Measurements from ENCODE around the gene UBE2D3.

Gene UBE2D3

DNA sequence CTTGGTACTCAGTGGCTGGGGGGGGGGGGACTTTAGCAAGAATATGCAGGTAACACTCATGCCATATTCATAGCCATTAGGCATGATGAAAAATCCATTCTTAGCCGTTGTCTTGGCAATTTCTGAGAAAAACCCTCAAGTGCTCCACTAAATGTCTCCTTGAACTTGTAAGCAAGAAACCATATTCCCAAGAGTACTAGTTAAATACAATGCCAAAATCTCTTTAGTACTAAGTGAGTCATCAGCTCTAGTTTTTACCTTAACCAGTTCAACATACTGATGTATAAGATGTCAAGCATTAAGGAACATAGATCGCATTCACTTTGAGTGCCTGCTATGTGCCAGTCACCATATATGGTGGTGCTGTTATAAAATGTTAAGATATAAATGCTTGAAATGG is 27.5 kb downstream of the UBE2D3 start:
- H3K4me3 ChIP-seq: no peak overlapping the region
- no peaks in the 10 kb centered on the region for H3K9me3 ChIP-seq
- H3K4me1 ChIP-seq: no peaks in the 10 kb centered on the region; the same call in 1 of the 2 replicates
- H3K27me3 ChIP-seq (ENCODE audit: low read depth): no peaks in the 10 kb centered on the region
- in situ Hi-C loops (cut with MboI; ENCODE audit: low sequenced_read_pairs): no loop called here
- H3K36me3 ChIP-seq (replicated peaks): peaks cover 78% of the 10 kb centered on the region
- DNase-seq (ENCODE audit: low spot score in 2 of 2): no peak

DNA sequence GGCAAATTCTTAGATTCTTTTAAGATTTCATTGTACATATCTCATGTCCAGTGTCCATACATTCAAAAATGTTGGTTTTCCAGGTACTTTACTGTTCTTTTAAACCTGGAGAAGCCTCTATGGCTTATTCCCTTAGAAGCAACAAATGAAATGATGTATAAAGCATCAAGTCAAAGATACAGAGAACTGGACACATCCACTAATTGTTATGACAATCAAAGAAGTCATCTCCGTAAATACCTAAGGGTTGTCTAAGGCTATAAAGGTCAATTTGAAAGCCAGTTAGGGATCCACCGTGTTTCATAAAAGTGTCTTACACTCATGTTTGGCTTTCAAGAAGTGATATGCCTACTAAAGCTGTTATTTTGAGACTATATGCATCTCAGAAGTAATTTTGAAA is 32.4 kb downstream of the UBE2D3 start:
- H3K27me3 ChIP-seq (ENCODE audit: low read depth): no peaks in the 10 kb centered on the region
- H3K4me3 ChIP-seq: no peak overlapping the region
- peaks cover 4% of the 10 kb centered on the region for H3K4me1 ChIP-seq
- H3K36me3 ChIP-seq (replicated peaks): peaks cover 54% of the 10 kb centered on the region
- in situ Hi-C loops (cut with MboI; ENCODE audit: low sequenced_read_pairs): no loop called here
- no peaks in the 10 kb centered on the region for H3K9me3 ChIP-seq
- no peak for DNase-seq (ENCODE audit: low spot score in 2 of 2)

DNA sequence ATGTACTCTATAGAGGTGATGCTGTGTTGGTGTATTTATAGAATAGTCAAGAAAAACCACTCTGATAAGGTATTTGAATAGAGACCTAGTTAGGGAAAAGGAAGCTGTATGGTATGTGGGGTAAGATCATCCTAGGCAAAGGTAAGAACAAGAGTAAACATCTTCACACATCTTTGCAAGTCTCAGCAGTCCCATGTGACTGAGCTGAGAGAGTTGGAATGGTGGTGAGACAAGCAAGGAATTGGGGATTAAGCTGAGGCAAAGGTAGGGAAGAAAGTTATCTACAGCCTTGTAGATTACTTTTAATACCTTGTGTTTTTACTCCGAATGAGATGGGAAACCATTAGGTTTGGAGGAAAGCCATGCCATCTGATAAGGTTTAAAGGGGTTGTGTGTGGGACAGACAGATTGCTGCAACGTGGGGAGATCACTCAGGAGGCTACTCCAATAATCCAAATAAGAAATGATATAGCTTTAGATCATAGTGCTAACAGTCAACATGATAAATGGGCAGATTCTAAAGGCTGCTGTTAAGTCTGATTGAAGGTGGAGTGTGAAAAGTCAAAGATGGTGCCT is 34.9 kb downstream of the UBE2D3 start:
- Histone ChIP-seq H3K36me3 (replicated peaks) (peaks cover 31% of the 10 kb centered on the region), H3K9me3 (no peaks in the 10 kb centered on the region), H3K27me3 (ENCODE audit: low read depth) (no peaks in the 10 kb centered on the region), H3K4me1 (peaks cover 4% of the 10 kb centered on the region), H3K4me3 (no peak overlapping the region)
- DNase-seq (ENCODE audit: low spot score in 2 of 2): no peak
- in situ Hi-C loops (cut with MboI; ENCODE audit: low sequenced_read_pairs): no loop called here

GRCh38 chr4:102791318-102791835 is 36.0 kb downstream of the UBE2D3 start:
- in situ Hi-C loops (cut with MboI; ENCODE audit: low sequenced_read_pairs): no loop called here

DNA sequence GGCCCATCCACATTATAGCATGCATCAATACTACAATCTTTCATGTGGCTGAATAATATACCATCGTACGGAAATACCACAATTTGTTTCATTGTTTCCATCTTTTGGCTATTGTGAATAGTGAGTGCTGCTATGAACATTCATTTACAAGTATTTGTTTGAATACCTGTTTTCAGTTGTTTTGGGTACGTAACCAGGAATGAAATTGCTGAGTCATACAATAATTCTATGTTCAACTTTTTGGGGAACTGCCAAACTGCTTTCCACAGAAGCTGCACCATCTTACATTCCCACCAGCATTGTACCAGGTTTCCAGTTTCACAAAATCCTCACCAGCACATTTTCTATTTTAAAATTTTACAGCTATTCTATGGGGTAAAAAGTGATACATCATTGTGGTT is 38.0 kb downstream of the UBE2D3 start:
- no peak for DNase-seq (ENCODE audit: low spot score in 2 of 2)
- Histone ChIP-seq H3K4me3 (no peak overlapping the region), H3K27me3 (ENCODE audit: low read depth) (no peaks in the 10 kb centered on the region), H3K4me1 (peaks cover 4% of the 10 kb centered on the region), H3K9me3 (no peaks in the 10 kb centered on the region), H3K36me3 (replicated peaks) (peaks cover 9% of the 10 kb centered on the region)
- in situ Hi-C loops (cut with MboI; ENCODE audit: low sequenced_read_pairs): no loop called here

More at GRCh38 chr4:102791318-102791835, 36.0 kb downstream of the UBE2D3 start:
- Histone ChIP-seq H3K4me1 (peaks cover 4% of the 10 kb centered on the region), H3K9me3 (no peaks in the 10 kb centered on the region), H3K4me3 (no peak overlapping the region), H3K36me3 (replicated peaks) (peaks cover 26% of the 10 kb centered on the region), H3K27me3 (ENCODE audit: low read depth) (no peaks in the 10 kb centered on the region)
- DNase-seq (ENCODE audit: low spot score in 2 of 2): no peak

GRCh38 chr4:102787944-102788343 is 39.4 kb downstream of the UBE2D3 start:
- Histone ChIP-seq H3K4me3 (no peak overlapping the region), H3K36me3 (replicated peaks) (peaks cover 5% of the 10 kb centered on the region), H3K4me1 (peaks cover 4% of the 10 kb centered on the region), H3K27me3 (ENCODE audit: low read depth) (no peaks in the 10 kb centered on the region), H3K9me3 (no peaks in the 10 kb centered on the region)
- in situ Hi-C loops (cut with MboI; ENCODE audit: low sequenced_read_pairs): no loop called here
- DNase-seq (ENCODE audit: low spot score in 2 of 2): no peak

GRCh38 chr4:102787096-102787881 is 40.1 kb downstream of the UBE2D3 start:
- no peaks in the 10 kb centered on the region for H3K27me3 ChIP-seq (ENCODE audit: low read depth)
- peaks cover 5% of the 10 kb centered on the region; the same call in 1 of the 2 replicates for H3K36me3 ChIP-seq (replicated peaks)
- peaks cover 4% of the 10 kb centered on the region for H3K4me1 ChIP-seq
- in situ Hi-C loops (cut with MboI; ENCODE audit: low sequenced_read_pairs): no loop called here
- H3K9me3 ChIP-seq: no peaks in the 10 kb centered on the region
- H3K4me3 ChIP-seq: no peak overlapping the region
- no peak for DNase-seq (ENCODE audit: low spot score in 2 of 2)

GRCh38 chr4:102786279-102786678 is 41.1 kb downstream of the UBE2D3 start:
- DNase-seq (ENCODE audit: low spot score in 2 of 2): no peak
- in situ Hi-C loops (cut with MboI; ENCODE audit: low sequenced_read_pairs): no loop called here
- peaks cover 4% of the 10 kb centered on the region for H3K4me1 ChIP-seq

DNA sequence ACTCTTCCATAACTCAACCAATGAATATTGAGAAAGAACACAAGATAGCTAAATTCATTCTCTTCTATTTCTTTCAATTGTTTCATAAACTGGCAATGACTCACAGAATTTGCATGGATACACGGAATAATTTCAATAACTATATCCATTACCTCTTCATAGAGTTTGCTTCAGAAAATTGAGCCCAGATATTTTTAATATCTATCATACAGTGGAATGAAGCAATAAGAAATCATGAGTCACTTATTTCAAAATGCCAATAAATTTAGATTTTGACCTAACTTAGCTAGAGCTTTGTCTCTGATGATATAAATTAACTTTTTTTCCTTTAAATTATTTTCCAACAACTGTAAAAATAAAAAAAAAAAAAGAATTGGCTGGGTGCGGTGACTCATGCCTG is 44.3 kb downstream of the UBE2D3 start:
- H3K27me3 ChIP-seq (ENCODE audit: low read depth): 0 out of 2 replicates have a peak, but pooled peaks cover 3% of the 10 kb centered on the region
- in situ Hi-C loops (cut with MboI; ENCODE audit: low sequenced_read_pairs): no loop called here
- H3K4me3 ChIP-seq: no peak overlapping the region
- H3K36me3 ChIP-seq (replicated peaks): no peaks in the 10 kb centered on the region
- no peak for DNase-seq (ENCODE audit: low spot score in 2 of 2)
- no peaks in the 10 kb centered on the region for H3K4me1 ChIP-seq
- no peaks in the 10 kb centered on the region for H3K9me3 ChIP-seq

More at GRCh38 chr4:102786279-102786678, 41.1 kb downstream of the UBE2D3 start:
- H3K4me3 ChIP-seq: no peak overlapping the region
- H3K27me3 ChIP-seq (ENCODE audit: low read depth): no peaks in the 10 kb centered on the region
- H3K36me3 ChIP-seq (replicated peaks): no peaks in the 10 kb centered on the region
- H3K9me3 ChIP-seq: no peaks in the 10 kb centered on the region

- Histone ChIP-seq H3K4me3 (no peak overlapping the region), H3K36me3 (replicated peaks) (no peaks in the 10 kb centered on the region), H3K9me3 (no peaks in the 10 kb centered on the region), H3K27me3 (ENCODE audit: low read depth) (peaks cover 6% of the 10 kb centered on the region), H3K4me1 (no peaks in the 10 kb centered on the region)
- DNase-seq (ENCODE audit: low spot score in 2 of 2): no peak
- in situ Hi-C loops (cut with MboI; ENCODE audit: low sequenced_read_pairs): no loop called here
Measured at GRCh38 chr4:102781570-102781969, 45.8 kb downstream of the UBE2D3 start.

DNA sequence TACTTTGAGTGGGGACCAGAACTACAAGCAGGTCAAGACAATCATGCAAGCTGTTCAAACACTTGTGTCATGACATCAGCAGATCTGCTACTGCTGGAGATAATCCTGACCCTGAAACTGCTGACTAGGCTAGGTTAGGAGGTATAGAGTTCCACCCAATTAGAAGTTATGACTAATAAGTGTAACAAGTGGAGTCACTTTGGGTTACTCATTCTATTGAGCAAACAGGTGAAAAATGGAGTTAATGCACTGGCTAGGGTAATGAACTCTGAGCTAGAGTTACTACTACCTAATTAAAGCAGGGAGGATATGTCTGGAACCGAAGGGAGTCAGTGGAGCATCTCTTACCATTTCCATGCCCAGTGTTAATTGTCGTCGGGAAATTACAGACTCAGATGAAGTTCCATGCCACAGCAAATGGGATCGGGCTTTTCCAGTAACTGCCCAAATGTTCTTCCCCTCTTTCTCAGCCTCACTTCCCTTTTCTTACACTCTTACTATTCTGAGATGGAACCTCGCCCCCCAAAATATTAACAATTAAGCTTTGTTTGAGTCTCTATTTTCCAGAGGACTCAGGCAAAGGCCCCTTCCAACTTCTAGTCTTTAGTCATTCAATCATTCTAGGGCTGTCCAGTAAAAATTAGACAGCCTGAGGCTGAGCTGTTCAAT is 46.7 kb downstream of the UBE2D3 start:
- no peaks in the 10 kb centered on the region for H3K9me3 ChIP-seq
- H3K4me3 ChIP-seq: no peak overlapping the region
- H3K27me3 ChIP-seq (ENCODE audit: low read depth): peaks cover 6% of the 10 kb centered on the region
- no peaks in the 10 kb centered on the region for H3K4me1 ChIP-seq
- no peaks in the 10 kb centered on the region for H3K36me3 ChIP-seq (replicated peaks)
- no peak for DNase-seq (ENCODE audit: low spot score in 2 of 2)
- in situ Hi-C loops (cut with MboI; ENCODE audit: low sequenced_read_pairs): no loop called here

- Histone ChIP-seq H3K4me3 (no peak overlapping the region), H3K9me3 (no peaks in the 10 kb centered on the region), H3K4me1 (no peaks in the 10 kb centered on the region), H3K36me3 (replicated peaks) (no peaks in the 10 kb centered on the region), H3K27me3 (ENCODE audit: low read depth) (peaks cover 6% of the 10 kb centered on the region)
- in situ Hi-C loops (cut with MboI; ENCODE audit: low sequenced_read_pairs): no loop called here
- no peak for DNase-seq (ENCODE audit: low spot score in 2 of 2)
Measured at GRCh38 chr4:102779204-102779603, 48.1 kb downstream of the UBE2D3 start.

GRCh38 chr4:102778720-102779119 is 48.6 kb downstream of the UBE2D3 start:
- H3K27me3 ChIP-seq (ENCODE audit: low read depth): peaks cover 6% of the 10 kb centered on the region
- no peaks in the 10 kb centered on the region for H3K9me3 ChIP-seq
- no peak overlapping the region for H3K4me3 ChIP-seq
- no peaks in the 10 kb centered on the region for H3K36me3 ChIP-seq (replicated peaks)
- in situ Hi-C loops (cut with MboI; ENCODE audit: low sequenced_read_pairs): no loop called here
- DNase-seq (ENCODE audit: low spot score in 2 of 2): no peak
- no peaks in the 10 kb centered on the region for H3K4me1 ChIP-seq

GRCh38 chr4:102775805-102776204 is 51.5 kb downstream of the UBE2D3 start:
- H3K36me3 ChIP-seq (replicated peaks): no peaks in the 10 kb centered on the region
- DNase-seq (ENCODE audit: low spot score in 2 of 2): no peak
- H3K9me3 ChIP-seq: no peaks in the 10 kb centered on the region
- no peak overlapping the region for H3K4me3 ChIP-seq
- no peaks in the 10 kb centered on the region for H3K4me1 ChIP-seq
- in situ Hi-C loops (cut with MboI; ENCODE audit: low sequenced_read_pairs): no loop called here
- peaks cover 6% of the 10 kb centered on the region for H3K27me3 ChIP-seq (ENCODE audit: low read depth)
